Right renal cortex interstitium (tissue), 3 donors: ENCODE data around the gene RSRC1. TPM values are rescaled to one million over a fixed set of nuclear protein-coding genes. Genes with fewer than 3 reads are reported as not detected.
"Not testable (repeated sequence)": the region's sequence is repeated elsewhere in the genome, so short reads cannot be mapped to it uniquely, and the experiment has no call there.

Experiments
- DNase-seq, 3 donors: peaks; one replicate each; pipeline ENCODE4 v3.0.0-alpha.2; 2013; ENCODE audit warnings: low read depth in 3 of 3, low spot score in 2 of 3
- polyA plus RNA-seq, 3 donors: library from polyadenylated mRNA; unstranded; fragments of 120-200 nt; gene quantifications; one replicate each; pipeline ENCODE4 v1.2.1, GENCODE V29; 2013; ENCODE audit not compliant: insufficient read length in 3 of 3

Gene RSRC1
- polyA plus RNA-seq, 3 donors = 37.9 to 40.8 (median 38.2) TPM

GRCh38 chr3:158098834-158099424 is 11.0 kb upstream of the RSRC1 start:
- DNase-seq = no peak

GRCh38 chr3:158100681-158101080 is 9.2 kb upstream of the RSRC1 start:
- no peak for DNase-seq

- no peak for DNase-seq
Measured at GRCh38 chr3:158101335-158102241, 8.3 kb upstream of the RSRC1 start.

- no peak for DNase-seq
Measured at GRCh38 chr3:158102242-158103080, 7.4 kb upstream of the RSRC1 start.

- no peak for DNase-seq
Measured at GRCh38 chr3:158103081-158103886, 6.6 kb upstream of the RSRC1 start.

- DNase-seq = no peak
Measured at GRCh38 chr3:158103887-158104327, 6.0 kb upstream of the RSRC1 start.

GRCh38 chr3:158104431-158104921 is 5.4 kb upstream of the RSRC1 start:
- DNase-seq = no peak

- no peak for DNase-seq
Measured at GRCh38 chr3:158105119-158105709, 4.7 kb upstream of the RSRC1 start.

- DNase-seq = no peak
Measured at GRCh38 chr3:158105710-158106253, 4.1 kb upstream of the RSRC1 start.

- no peak for DNase-seq
Measured at GRCh38 chr3:158106766-158107471, 3.0 kb upstream of the RSRC1 start.

- DNase-seq = no peak
Measured at GRCh38 chr3:158107605-158108444, 2.1 kb upstream of the RSRC1 start.

- DNase-seq = no peak
Measured at GRCh38 chr3:158108445-158108985, 1.4 kb upstream of the RSRC1 start.

- no peak for DNase-seq
Measured at GRCh38 chr3:158109295-158109803, 540 bp upstream of the RSRC1 start.

GRCh38 chr3:158110658-158111018 is 749 bp downstream of the RSRC1 start:
- DNase-seq = no peak

GRCh38 chr3:158111861-158112260 is 2.0 kb downstream of the RSRC1 start:
- DNase-seq = no peak

- DNase-seq = not testable (repeated sequence)
Measured at GRCh38 chr3:158113595-158113994, 3.7 kb downstream of the RSRC1 start.

- no peak for DNase-seq
Measured at GRCh38 chr3:158120330-158120729, 10.4 kb downstream of the RSRC1 start.

GRCh38 chr3:158121295-158121694 is 11.4 kb downstream of the RSRC1 start:
- DNase-seq = no peak
